Progenitor cell of endocrine pancreas (in vitro differentiated cells): ENCODE results near the gene C19orf47. TPM values are rescaled to one million over a fixed set of nuclear protein-coding genes. Genes with fewer than 3 reads are reported as not detected.

ENCODE experiments used
- DNase-seq: peaks from one replicate; pipeline ENCODE4 v3.0.0; 2021; ENCODE audit warnings: low spot score; ENCODE audit not compliant: unreplicated experiment
- H3K27ac Mint-ChIP-seq: 2 replicates; pipeline ENCODE4 v1.8.0; 2021; ENCODE audit warnings: mild to moderate bottlenecking, moderate library complexity, mixed read lengths
- H3K27me3 Mint-ChIP-seq: 2 replicates; pipeline ENCODE4 v1.8.0; 2021; ENCODE audit warnings: mixed read lengths
- H3K36me3 Mint-ChIP-seq: 2 replicates; pipeline ENCODE4 v1.8.0; 2022; ENCODE audit warnings: mixed read lengths; ENCODE audit not compliant: insufficient read depth
- H3K4me1 Mint-ChIP-seq: 2 replicates; pipeline ENCODE4 v1.8.0; 2021; ENCODE audit warnings: low read depth, mixed read lengths
- H3K4me3 Mint-ChIP-seq: 2 replicates; pipeline ENCODE4 v1.8.0; 2021; ENCODE audit warnings: low read depth, mild to moderate bottlenecking, moderate library complexity, mixed read lengths
- H3K9me3 Mint-ChIP-seq: 2 replicates; pipeline ENCODE4 v1.8.0; 2021; ENCODE audit warnings: low read depth, mixed read lengths
- total RNA-seq: library from RNA; stranded (reverse); gene quantifications from 2 replicates; pipeline ENCODE4 v1.2.1, GENCODE V29; 2021
- TF ChIP-seq, protein P1 (sequence below): fragments of 200-600 bp; sonication (generic); IDR thresholded peaks from one replicate; pipeline ENCODE4 v1.5.0; 2021; ENCODE audit warnings: antibody characterized with exemption, mild to moderate bottlenecking; ENCODE audit not compliant: unreplicated experiment

C19orf47 gene
- total RNA-seq, 1 donor from 2014 or later = 19.1 TPM

DNA sequence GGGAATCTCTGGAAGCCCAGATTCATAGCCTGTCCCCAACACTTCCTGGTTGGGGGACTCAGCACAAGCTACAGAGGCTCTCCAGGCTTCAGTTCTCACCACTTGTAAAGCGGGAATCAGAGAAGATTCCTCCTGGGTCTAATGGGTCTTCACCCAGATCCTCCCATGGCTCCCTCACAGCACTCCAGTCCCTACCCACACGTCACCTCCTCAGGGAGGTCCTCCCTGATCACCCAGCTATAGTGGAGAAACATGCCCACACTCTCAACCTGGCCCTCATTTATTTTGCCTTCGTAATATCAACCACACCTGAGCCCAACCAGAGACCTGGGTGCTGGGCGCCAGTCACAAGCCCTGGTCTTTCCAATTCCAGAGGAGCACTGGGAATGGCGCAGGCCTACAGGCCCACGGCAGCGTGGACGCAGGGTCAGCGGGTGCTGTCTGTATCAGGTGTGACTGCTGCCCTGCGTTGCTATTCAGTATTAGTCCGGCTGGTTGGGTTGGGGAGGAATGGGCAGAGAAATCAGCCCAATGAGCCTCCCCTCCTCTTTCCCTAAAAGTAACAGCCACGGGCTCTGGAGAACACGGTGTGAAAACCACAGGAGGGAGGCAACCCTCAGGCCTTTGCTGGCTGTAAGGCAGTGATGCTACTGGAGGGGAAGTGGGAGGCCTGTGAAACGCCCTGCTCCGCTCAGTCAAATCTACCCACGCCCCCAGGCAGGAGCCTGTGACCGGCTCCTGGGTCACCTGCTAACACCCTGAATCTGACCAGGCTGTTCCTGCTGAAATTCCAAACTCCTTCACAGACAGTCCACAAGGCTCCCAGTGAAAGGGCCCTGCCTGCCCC lies 68.2 kb downstream of the C19orf47 start:
- Mint-ChIP-seq H3K4me3 (no peak overlapping the region), H3K4me1 (peaks cover 33% of the 10 kb centered on the region), H3K36me3 (no peaks in the 10 kb centered on the region), H3K27me3 (no peaks in the 10 kb centered on the region), H3K9me3 (no peaks in the 10 kb centered on the region), H3K27ac (peak overlapping the region; percentile 63)
- TF ChIP-seq, protein P1, sequence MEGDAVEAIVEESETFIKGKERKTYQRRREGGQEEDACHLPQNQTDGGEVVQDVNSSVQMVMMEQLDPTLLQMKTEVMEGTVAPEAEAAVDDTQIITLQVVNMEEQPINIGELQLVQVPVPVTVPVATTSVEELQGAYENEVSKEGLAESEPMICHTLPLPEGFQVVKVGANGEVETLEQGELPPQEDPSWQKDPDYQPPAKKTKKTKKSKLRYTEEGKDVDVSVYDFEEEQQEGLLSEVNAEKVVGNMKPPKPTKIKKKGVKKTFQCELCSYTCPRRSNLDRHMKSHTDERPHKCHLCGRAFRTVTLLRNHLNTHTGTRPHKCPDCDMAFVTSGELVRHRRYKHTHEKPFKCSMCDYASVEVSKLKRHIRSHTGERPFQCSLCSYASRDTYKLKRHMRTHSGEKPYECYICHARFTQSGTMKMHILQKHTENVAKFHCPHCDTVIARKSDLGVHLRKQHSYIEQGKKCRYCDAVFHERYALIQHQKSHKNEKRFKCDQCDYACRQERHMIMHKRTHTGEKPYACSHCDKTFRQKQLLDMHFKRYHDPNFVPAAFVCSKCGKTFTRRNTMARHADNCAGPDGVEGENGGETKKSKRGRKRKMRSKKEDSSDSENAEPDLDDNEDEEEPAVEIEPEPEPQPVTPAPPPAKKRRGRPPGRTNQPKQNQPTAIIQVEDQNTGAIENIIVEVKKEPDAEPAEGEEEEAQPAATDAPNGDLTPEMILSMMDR = no peak
- DNase-seq = no peak

DNA sequence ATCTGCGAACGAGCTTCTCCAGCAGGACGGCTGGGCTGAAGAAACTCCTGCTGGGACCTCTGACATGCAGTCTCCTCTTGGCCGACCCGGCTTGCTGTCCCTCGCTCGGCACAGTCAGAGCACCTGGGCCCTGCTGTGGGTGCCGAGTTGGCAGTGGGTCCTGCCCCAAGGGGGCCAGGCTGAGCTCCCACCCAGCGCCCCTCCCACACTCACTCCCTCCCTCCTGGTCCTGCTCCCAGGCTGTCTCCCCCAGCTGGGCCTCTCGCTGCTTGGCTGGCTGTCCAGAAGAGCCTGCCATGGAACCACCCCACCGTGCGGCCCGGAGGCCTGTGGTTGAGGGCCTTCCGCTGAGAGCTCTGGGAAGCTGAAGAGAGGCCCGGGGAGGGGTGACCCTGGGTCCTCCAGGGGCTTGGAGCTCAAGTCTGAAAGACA lies 69.1 kb downstream of the C19orf47 start:
- Mint-ChIP-seq H3K4me1 (peaks cover 29% of the 10 kb centered on the region), H3K27ac (no peak overlapping the region), H3K36me3 (no peaks in the 10 kb centered on the region), H3K4me3 (no peak overlapping the region), H3K27me3 (no peaks in the 10 kb centered on the region), H3K9me3 (no peaks in the 10 kb centered on the region)
- TF ChIP-seq, protein P1 = no peak
- DNase-seq = no peak

DNA sequence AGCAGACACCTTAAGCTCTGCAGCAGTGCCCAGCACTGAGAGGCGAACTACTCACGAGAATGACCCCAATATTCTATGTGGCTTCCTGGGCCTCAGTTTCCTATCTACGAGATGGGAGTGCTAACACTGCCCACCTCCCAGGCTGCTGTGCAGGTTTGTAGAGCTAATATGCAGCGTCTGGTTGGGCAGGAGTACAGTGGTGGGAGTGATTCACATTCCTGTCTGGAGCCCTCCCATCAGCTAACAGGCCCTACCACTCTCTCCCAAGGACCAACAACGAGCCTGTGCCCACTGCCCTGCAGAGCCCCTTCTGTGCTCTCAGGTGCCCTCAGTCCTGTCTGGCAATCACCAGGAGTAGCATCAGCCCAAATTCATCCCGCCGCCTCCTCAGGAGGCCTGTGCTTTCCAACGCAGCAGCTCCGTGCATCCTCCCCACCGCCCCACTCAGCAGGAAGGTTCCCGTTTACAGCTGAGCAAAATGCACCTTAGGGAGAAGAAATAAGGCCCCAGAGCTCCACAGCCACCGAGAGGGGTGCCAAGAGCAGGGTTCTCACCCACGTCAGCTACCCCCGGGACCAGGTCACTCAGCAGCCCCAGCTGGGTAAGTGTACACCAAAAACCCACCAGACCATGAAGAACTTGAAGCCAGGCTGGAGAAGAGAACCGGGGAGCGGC lies 69.7 kb downstream of the C19orf47 start:
- Mint-ChIP-seq H3K36me3 (no peaks in the 10 kb centered on the region), H3K4me1 (peaks cover 23% of the 10 kb centered on the region), H3K27me3 (no peaks in the 10 kb centered on the region), H3K9me3 (no peaks in the 10 kb centered on the region), H3K4me3 (no peak overlapping the region), H3K27ac (peak overlapping the region; percentile 13)
- TF ChIP-seq, protein P1 = no peak
- DNase-seq = no peak

DNA sequence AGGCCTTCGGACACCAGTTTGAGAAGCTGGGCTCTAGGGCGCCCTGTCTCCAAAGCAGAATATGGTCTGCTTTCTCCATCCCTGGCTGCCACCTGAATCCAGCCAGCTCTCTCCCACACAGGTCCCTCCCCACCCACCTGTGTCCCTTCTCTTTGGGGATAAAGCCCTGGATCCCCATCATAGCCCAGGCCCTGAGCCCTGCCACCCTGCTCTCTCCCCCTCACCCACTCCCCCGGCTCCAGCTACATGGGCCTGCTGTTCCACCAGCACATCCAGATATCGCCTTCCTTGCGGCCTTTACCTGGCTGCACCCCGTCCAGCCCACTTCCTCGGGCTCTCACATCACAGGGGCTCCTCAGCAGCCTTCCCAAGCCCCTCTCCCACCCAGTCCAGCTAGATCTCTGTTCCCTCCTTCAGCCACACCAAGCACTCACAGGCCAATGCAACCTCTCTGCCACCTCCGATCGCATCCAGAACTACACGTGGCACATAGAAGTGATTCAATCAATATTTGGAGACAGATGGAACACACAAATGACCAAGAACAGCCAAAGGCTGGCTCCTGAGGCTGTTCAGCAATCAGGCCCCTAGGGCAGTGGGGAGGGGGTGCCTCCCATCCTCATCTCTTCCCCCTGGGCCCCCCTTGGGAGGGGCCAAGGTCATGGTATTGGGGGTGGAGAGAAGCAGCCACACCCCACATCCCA lies 70.7 kb downstream of the C19orf47 start:
- no peak for DNase-seq
- H3K4me3 Mint-ChIP-seq = no peak overlapping the region

More for the DNA sequence above, 70.7 kb downstream of the C19orf47 start:
- TF ChIP-seq, protein P1 = no peak
- Mint-ChIP-seq H3K4me1 (peaks cover 17% of the 10 kb centered on the region), H3K36me3 (no peaks in the 10 kb centered on the region), H3K9me3 (no peaks in the 10 kb centered on the region), H3K27me3 (no peaks in the 10 kb centered on the region), H3K27ac (peak overlapping the region; percentile 63)
